GM18520 (cell line): ENCODE results near the gene MYOF.

ENCODE experiments used
- ATAC-seq: cut with Tn5 transposase; IDR thresholded peaks from one replicate; pipeline ENCODE4 v1.9.1; 2021; ENCODE audit not compliant: unreplicated experiment

Gene MYOF

GRCh38 chr10:93482145-93482834 lies at the start of gene MYOF:
Gene MYOF, minus strand, starts transcription at chr10:93482334. Its CDS starts 140 bp downstream, at chr10:93482194.
- peak; percentile 64 for ATAC-seq

GRCh38 chr10:93518531-93518930 lies 36.4 kb upstream of the MYOF start:
- ATAC-seq = no peak

- no peak for ATAC-seq
Observed at GRCh38 chr10:93516006-93516380, 33.9 kb upstream of the MYOF start.

GRCh38 chr10:93515071-93516005 lies 33.2 kb upstream of the MYOF start:
- no peak for ATAC-seq

- no peak for ATAC-seq
Observed at GRCh38 chr10:93514521-93514920, 32.4 kb upstream of the MYOF start.

GRCh38 chr10:93513091-93513490 lies 31.0 kb upstream of the MYOF start:
- ATAC-seq = no peak

- ATAC-seq = no peak
Observed at GRCh38 chr10:93512565-93512964, 30.4 kb upstream of the MYOF start.

- ATAC-seq = no peak
Observed at GRCh38 chr10:93509816-93510215, 27.7 kb upstream of the MYOF start.

- ATAC-seq = no peak
Observed at GRCh38 chr10:93505075-93505474, 22.9 kb upstream of the MYOF start.

GRCh38 chr10:93503075-93503474 lies 20.9 kb upstream of the MYOF start:
- ATAC-seq = peak; percentile 78

GRCh38 chr10:93501650-93502049 lies 19.5 kb upstream of the MYOF start:
- no peak for ATAC-seq

GRCh38 chr10:93498166-93498565 lies 16.0 kb upstream of the MYOF start:
- ATAC-seq = no peak

- ATAC-seq = peak; percentile 95
Observed at GRCh38 chr10:93496322-93497041, 14.3 kb upstream of the MYOF start, which contains the start of gene CEP55. Gene CEP55, plus strand, starts transcription at chr10:93496612. Its CDS starts 3,440 bp downstream, at chr10:93500052.

- ATAC-seq = no peak
Observed at GRCh38 chr10:93495654-93496321, 13.7 kb upstream of the MYOF start.

GRCh38 chr10:93494494-93494893 lies 12.4 kb upstream of the MYOF start:
- no peak for ATAC-seq

- ATAC-seq = no peak
Observed at GRCh38 chr10:93493162-93493561, 11.0 kb upstream of the MYOF start.

GRCh38 chr10:93491602-93492121 lies 9.5 kb upstream of the MYOF start:
- ATAC-seq = no peak

GRCh38 chr10:93488956-93489528 lies 6.9 kb upstream of the MYOF start:
- no peak for ATAC-seq

- ATAC-seq = no peak
Observed at GRCh38 chr10:93485690-93486089, 3.6 kb upstream of the MYOF start.

- ATAC-seq = no peak
Observed at GRCh38 chr10:93481637-93482144, 443 bp downstream of the MYOF start.
